PC-3 (cell line): ENCODE measurements around the gene WDR88. TPM values are rescaled to one million over a fixed set of nuclear protein-coding genes. Genes with fewer than 3 reads are reported as not detected.
"Not testable (repeated sequence)": the region's sequence is repeated elsewhere in the genome, so short reads cannot be mapped to it uniquely, and the experiment has no call there.

Experiments
- ATAC-seq: fragments of 200-7000 bp; cut with Tn5 transposase; 2 replicates; pipeline ENCODE4 v1.9.1; 2020; ENCODE audit warnings: mild to moderate bottlenecking, moderate library complexity
- BruUV-seq: library from RNA; stranded (reverse); fragments of 400-500 nt; replicated peaks from 2 replicates; lab custom pipeline; 2021; lab: Mats Ljungman, UMichigan
- CTCF ChIA-PET: fragments of 300-600 bp; sonication (Branson Sonifier 250); formaldehyde crosslinking; loops from one replicate; lab custom pipeline; 2022; ENCODE audit warnings: antibody characterized with exemption; lab: Charles Lee
- POLR2A ChIA-PET: fragments of 300-600 bp; sonication (Branson Sonifier 250); formaldehyde crosslinking; loops from one replicate; lab custom pipeline; 2022; ENCODE audit warnings: antibody characterized with exemption; ENCODE audit not compliant: unreplicated experiment; lab: Charles Lee
- DNase-seq: peaks from one replicate; pipeline ENCODE4 v3.0.0-alpha.2; 2015
- H2AFZ ChIP-seq: fragments of 300-600 bp; sonication (generic); 2 replicates; pipeline ENCODE4 v1.6.0; 2016; ENCODE audit warnings: antibody characterized with exemption, low read length
- H3F3A ChIP-seq: fragments of 300-600 bp; sonication (generic); one replicate; pipeline ENCODE4 v1.6.0; 2017; ENCODE audit warnings: antibody characterized with exemption, low read length, control low read depth, mild to moderate bottlenecking; ENCODE audit not compliant: unreplicated experiment
- H3K27ac ChIP-seq: fragments of 300-600 bp; sonication (generic); 2 replicates; pipeline ENCODE4 v1.5.1; 2016; ENCODE audit warnings: mild to moderate bottlenecking, low read length
- H3K27me3 ChIP-seq: fragments of 300-600 bp; sonication (generic); 2 replicates; pipeline ENCODE4 v1.6.1; 2016; ENCODE audit warnings: low read length, mixed read lengths
- H3K36me3 ChIP-seq: fragments of 300-600 bp; sonication (generic); 2 replicates; pipeline ENCODE4 v1.6.1; 2016; ENCODE audit warnings: low read depth, mixed run types, low read length, mixed read lengths
- H3K4me1 ChIP-seq: fragments of 300-600 bp; sonication (generic); 2 replicates; pipeline ENCODE4 v1.5.1; 2016; ENCODE audit warnings: low read length; ENCODE audit not compliant: insufficient read depth
- H3K4me2 ChIP-seq: fragments of 300-600 bp; sonication (generic); 2 replicates; pipeline ENCODE4 v1.6.0; 2016; ENCODE audit warnings: low read length
- H3K4me3 ChIP-seq: fragments of 300-600 bp; sonication (generic); 2 replicates; pipeline ENCODE4 v1.5.1; 2016; ENCODE audit warnings: mild to moderate bottlenecking, low read length, mixed read lengths
- H3K79me2 ChIP-seq: fragments of 300-600 bp; sonication (generic); 2 replicates; pipeline ENCODE4 v1.6.1; 2017; ENCODE audit warnings: low read length, mixed read lengths
- H3K9ac ChIP-seq: fragments of 300-600 bp; sonication (generic); 2 replicates; pipeline ENCODE4 v1.6.0; 2016; ENCODE audit warnings: mild to moderate bottlenecking, low read length
- H3K9me2 ChIP-seq: fragments of 300-600 bp; sonication (generic); replicated peaks from 2 replicates; pipeline ENCODE4 v1.6.1; 2016; ENCODE audit warnings: mixed run types, low read length, mixed read lengths
- H3K9me3 ChIP-seq: fragments of 300-600 bp; sonication (generic); 2 replicates; pipeline ENCODE4 v1.6.1; 2016; ENCODE audit warnings: low read length, mixed read lengths
- H4K20me1 ChIP-seq: fragments of 300-600 bp; sonication (generic); 2 replicates; pipeline ENCODE4 v1.6.1; 2016; ENCODE audit warnings: low read length, mixed read lengths
- EZH2 ChIP-seq: fragments of 300-600 bp; sonication (generic); IDR thresholded peaks from one replicate; pipeline ENCODE4 v1.6.1; 2017; ENCODE audit warnings: antibody characterized with exemption, mild to moderate bottlenecking, low read length; ENCODE audit not compliant: unreplicated experiment
- EZH2phosphoT487 ChIP-seq: fragments of 300-600 bp; sonication (generic); IDR thresholded peaks from 2 replicates; pipeline ENCODE4 v1.6.1; 2018; ENCODE audit warnings: mild to moderate bottlenecking, antibody characterized with exemption, low read length, borderline replicate concordance
- intact Hi-C: fragments of 100-400 bp; cut with micrococcal nuclease; formaldehyde crosslinking; loops from 2 replicates; pipeline ENCODE4 v1.9.0; 2023
- total RNA-seq: library from RNA; depleted of rRNA; stranded (reverse); fragments of >200 nt; gene quantifications from 2 replicates; pipeline ENCODE4 v1.2.3, GENCODE V29; 2014
- TF ChIP-seq, protein P1 (sequence below): fragments of 300-600 bp; sonication (generic); conservative IDR thresholded peaks from 2 replicates; pipeline ENCODE4 v1.5.1; 2017; ENCODE audit warnings: antibody characterized with exemption, low read depth, mild to moderate bottlenecking, low read length

WDR88 gene
- total RNA-seq, 1 experiment from 2014 or later, result not detected

DNA sequence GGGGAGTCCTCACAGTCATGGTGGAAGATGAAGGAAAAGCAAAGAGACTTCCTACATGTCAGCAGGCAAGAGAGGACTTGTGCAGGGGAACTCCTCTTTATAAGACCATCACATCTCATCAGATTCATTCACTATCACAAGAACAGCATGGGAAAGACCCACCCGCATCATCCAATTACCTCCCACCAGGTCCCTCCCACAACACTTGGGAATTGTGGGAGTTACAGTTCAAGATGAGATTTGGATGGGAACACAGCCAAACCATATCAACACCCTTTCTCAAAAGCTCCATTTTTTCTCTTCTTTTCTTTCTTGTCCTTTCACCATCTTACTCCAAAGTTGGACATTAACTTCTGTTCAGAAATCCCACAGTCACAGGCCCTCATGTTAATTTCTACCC lies 57.5 kb downstream of the WDR88 start:
- no TSS peak for BruUV-seq
- POLR2A ChIA-PET, result no interaction called here

DNA sequence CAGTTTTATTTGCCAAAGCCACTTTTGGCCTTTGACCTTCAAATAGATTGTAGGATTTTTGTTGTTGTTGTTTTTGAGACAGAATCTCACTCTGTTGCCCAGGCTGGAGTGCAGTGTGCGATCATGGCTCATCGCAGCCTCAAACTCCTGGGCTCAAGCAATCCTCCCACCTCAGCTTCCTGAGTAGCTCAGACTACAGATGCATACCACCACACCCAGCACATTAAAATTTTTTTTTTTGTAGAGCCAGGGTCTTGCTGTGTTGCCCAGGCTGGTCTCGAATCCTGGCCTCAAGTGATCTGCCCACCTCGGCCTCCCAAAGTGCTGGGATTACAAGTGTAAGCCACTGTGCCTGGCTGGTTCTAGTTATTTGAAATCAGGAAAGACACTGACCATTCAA lies 59.2 kb downstream of the WDR88 start:
- intact Hi-C loops, H3K79me2 ChIP-seq, H3K9me2 ChIP-seq, POLR2A ChIA-PET, DNase-seq, CTCF ChIA-PET, H4K20me1 ChIP-seq, H3K9ac ChIP-seq, H2AFZ ChIP-seq, H3K27ac ChIP-seq, ATAC-seq, H3K36me3 ChIP-seq, H3F3A ChIP-seq, H3K4me3 ChIP-seq, H3K9me3 ChIP-seq, H3K4me2 ChIP-seq, H3K27me3 ChIP-seq, BruUV-seq, H3K4me1 ChIP-seq: not testable (repeated sequence)

More for the DNA sequence above, 57.5 kb downstream of the WDR88 start:
- TF ChIP-seq EZH2 (no peak), EZH2phosphoT487 (no peak)
- TF ChIP-seq, protein P1, sequence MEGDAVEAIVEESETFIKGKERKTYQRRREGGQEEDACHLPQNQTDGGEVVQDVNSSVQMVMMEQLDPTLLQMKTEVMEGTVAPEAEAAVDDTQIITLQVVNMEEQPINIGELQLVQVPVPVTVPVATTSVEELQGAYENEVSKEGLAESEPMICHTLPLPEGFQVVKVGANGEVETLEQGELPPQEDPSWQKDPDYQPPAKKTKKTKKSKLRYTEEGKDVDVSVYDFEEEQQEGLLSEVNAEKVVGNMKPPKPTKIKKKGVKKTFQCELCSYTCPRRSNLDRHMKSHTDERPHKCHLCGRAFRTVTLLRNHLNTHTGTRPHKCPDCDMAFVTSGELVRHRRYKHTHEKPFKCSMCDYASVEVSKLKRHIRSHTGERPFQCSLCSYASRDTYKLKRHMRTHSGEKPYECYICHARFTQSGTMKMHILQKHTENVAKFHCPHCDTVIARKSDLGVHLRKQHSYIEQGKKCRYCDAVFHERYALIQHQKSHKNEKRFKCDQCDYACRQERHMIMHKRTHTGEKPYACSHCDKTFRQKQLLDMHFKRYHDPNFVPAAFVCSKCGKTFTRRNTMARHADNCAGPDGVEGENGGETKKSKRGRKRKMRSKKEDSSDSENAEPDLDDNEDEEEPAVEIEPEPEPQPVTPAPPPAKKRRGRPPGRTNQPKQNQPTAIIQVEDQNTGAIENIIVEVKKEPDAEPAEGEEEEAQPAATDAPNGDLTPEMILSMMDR, result no peak
- H3K9me3 ChIP-seq, result no peaks in the 10 kb centered on the region
- no peaks in the 10 kb centered on the region for H4K20me1 ChIP-seq
- H3K9ac ChIP-seq, result no peak overlapping the region
- H3K9me2 ChIP-seq, result no peaks in the 10 kb centered on the region
- ATAC-seq, result no peak
- no peaks in the 10 kb centered on the region for H3K4me1 ChIP-seq
- H3K4me2 ChIP-seq, result no peak overlapping the region
- H3F3A ChIP-seq, result no peaks in the 10 kb centered on the region
- no peaks in the 10 kb centered on the region for H3K79me2 ChIP-seq
- no peaks in the 10 kb centered on the region for H3K27me3 ChIP-seq
- H3K27ac ChIP-seq, result no peak overlapping the region
- intact Hi-C loops, result loop anchor here (10.0 kb wide), 1 partner anchor 65 kb away; no protein-coding TSS in a partner anchor
- no peak for DNase-seq
- CTCF ChIA-PET, result no interaction called here
- no peaks in the 10 kb centered on the region for H3K36me3 ChIP-seq
- no peak overlapping the region for H2AFZ ChIP-seq
- no peak overlapping the region for H3K4me3 ChIP-seq

DNA sequence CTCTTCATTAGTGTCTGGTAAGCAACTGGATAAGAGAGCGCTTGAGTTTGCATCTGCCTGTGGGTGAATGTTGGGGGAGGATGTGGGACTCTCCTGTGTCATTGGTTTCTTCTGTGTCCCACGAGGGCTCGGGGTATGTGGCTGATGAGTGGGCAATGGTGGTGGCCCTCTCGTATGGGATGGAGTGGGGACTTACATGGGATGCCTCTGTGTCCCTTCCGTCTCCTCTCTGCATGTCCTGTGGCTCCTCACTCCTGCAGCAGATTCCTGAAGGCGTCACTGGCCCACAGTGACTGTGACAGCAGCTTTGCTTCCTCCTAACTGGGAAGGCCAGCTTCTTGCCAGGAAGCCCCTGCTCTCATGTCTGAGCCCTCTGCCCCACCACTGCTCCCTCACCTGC lies 59.6 kb downstream of the WDR88 start:
- Histone ChIP-seq H3K9ac (no peak overlapping the region), H3K27me3 (no peaks in the 10 kb centered on the region), H3K36me3 (no peaks in the 10 kb centered on the region), H3K9me2 (no peaks in the 10 kb centered on the region), H3K27ac (no peak overlapping the region), H3K9me3 (no peaks in the 10 kb centered on the region), H3K4me1 (no peaks in the 10 kb centered on the region), H3K4me2 (no peak overlapping the region), H2AFZ (no peak overlapping the region), H3K4me3 (no peak overlapping the region), H3K79me2 (no peaks in the 10 kb centered on the region), H3F3A (no peaks in the 10 kb centered on the region), H4K20me1 (no peaks in the 10 kb centered on the region)
- TF ChIP-seq, protein P1, result no peak
- TF ChIP-seq EZH2phosphoT487 (no peak), EZH2 (no peak)
- DNase-seq (no peak), ATAC-seq (no peak)
- ChIA-PET POLR2A (no interaction called here), CTCF (no interaction called here)
- BruUV-seq, result no TSS peak
- intact Hi-C loops, result no loop called here
